Activated CD8-positive, alpha-beta memory T cell treated with anti-CD3 and anti-CD28 coated beads, Interleukin-2, amount 50 U/mL, for 48 hours (primary cell): ENCODE data around the gene MRC2.

Source experiments
- DNase-seq: peaks from one replicate; pipeline ENCODE4 v3.0.0-alpha.2; 2020

The MRC2 gene

GRCh38 chr17:62705156-62705777, 77.8 kb downstream of the MRC2 start:
- no peak for DNase-seq

DNA sequence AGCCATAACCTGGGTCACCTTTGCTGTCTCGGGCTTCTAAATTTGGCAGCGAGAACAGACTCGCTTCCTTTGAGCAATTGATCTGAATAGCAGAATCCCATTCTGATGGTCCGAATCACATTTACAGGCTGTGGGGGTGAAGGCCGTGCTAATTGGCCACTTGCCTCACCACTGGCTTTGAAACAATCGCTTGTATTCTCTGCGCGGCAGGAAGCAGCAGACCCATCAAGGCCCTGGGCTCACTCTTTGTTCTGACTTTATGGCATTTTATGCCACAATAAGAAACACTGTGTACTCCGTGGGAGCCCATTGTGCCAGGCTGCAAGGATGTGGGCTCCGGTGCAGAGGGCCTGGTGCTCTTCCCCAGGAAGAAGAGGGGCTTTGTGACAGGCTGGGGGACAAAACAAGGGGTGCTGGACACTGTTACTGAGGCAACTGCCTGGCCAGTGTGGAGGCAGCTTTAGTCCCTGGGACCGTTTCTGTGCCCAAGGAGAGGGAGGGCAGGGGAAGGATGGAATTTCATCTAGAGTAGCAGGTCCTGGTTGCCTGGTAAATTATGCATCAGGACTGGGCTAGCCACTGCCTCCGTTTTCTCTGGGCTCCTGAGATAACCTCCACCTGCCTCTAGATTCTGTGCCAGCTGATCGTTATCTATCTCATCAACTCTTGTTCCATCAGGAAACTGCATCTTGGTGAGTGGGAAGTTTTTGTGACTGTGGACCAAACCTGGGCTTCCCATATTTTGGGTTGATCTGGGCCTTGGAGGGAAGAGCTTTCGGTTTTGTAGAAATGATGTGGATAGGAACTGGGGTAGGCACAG, 78.5 kb downstream of the MRC2 start:
- no peak for DNase-seq

DNA sequence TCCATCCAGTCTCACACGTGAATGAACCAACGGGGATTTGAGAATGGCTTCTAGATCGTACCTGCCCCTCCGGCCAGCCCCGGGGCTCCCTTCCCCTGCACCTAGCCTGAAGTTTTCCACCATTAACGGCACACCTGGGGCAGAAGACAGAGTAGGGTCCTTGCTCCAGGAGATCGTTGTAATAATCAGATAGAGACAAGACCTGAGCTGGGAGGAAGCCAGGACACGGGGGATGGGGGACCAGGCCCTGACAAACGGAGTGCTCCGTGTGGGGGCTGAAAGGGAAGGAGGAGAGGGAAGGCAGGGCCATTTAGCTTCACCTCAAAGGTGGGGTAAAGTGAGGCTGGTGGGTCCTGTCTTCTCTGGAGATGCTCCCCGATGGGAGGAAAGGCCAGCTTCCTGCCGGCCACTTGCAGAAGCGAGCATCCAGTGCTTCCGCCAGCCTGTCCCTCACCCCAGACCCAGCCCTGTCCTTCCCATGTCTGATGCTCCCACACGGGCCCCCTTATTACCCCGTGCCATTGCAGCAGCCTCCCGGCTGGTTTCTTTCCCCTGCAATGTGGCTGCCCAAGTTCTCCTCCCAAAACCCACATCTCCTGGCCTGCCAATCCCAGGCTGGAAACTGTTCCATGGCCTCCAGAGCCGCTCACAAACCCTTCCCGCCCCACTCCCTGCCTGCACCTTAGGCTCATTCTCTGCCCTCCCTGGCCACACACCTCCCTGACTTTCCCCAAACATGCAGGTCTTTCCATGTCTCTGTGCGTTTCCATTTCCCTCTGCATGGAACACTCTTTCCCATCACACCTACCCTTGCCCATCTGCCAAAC, 79.3 kb downstream of the MRC2 start:
- DNase-seq = no peak

DNA sequence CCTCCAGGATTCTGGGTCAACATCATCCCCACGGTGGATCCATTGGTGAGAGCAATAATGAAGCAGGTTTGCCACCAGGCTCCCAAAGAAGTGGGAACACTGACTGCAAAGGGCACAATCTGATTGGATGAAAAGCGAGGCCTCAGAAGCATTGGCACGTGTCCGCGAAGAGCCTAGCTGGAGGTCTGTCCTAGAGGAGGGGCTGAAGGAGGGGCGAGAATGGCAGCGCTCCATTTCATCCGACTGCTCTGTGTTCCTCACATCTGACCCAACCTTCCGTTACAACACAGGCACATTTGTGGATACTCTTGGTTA, 79.9 kb downstream of the MRC2 start:
- no peak for DNase-seq

DNA sequence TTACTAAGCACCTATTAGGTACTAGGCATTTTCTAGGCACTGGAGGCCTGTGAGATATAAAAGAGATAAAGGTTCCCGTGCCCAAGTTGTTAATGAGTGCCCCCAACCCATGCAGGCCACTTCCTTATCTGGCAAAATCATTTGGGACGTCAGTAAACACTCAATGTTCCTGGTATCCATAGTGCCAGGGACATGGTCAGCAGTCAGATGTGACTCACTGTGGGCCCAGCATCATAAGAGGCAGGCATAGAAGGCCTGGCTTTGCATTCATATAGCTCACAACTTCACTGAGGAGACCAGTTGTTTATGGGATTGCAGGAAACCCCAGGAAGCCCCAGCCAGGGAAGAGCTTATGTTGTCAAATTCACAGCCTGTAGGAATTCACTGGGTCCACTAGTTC, 81.1 kb downstream of the MRC2 start:
- no peak for DNase-seq

DNA sequence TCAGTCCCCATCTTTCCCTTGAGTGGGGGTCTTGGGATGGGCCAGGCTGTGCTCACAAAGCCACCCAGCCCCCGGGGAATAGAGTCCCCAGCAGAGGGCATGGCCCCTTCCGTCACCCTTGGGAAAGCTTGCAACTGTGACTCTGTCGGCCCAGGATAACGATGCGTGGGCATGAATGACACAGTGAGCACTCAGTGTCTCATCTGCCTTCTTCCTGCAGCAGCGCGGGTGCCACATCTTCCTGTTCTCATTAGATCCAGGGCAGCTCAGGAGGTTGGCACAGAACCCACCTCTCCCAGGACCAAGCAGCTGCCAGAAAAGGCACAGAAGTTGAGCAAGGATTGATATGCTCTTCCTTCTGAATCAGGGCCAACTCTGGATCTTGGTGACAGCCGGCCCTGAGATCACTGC, 84.7 kb downstream of the MRC2 start:
- no peak for DNase-seq

DNA sequence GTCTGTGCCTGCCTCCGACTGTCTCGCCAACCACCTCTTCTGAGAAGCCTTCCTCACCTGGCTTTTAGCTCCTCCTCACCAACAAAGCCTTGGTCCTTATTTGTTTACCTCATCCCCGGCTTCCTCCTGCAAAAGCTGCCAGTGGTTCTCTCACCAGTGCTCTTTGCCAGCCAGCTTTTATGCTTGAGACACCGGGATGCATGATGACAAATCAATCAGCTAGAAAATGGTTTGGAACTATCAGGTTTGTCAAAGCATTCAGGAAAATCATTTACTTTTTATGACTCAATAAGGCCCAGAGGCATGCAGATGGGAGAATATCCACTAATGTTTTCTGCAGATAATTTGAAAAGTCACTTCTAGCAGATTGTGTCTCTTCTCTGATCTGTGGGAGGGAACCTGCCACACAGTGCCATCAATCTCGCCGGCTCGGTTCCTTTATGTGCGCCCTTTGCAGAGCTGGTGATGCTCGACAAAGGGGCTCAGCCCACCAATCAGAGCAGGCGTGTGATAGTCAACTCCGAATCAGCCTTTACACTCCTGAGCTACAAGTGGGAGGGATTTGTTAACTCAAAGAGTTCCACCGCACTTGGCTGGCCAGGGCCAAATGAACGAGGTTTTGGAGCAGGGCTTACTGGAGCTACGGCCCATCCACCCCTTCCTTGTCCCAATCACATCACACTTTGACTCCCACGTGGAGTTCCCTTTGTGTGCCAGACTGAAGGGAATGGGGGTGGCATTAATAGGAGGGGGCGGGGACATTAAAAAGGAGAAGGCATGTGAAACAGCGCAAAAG, 85.8 kb downstream of the MRC2 start:
- no peak for DNase-seq

DNA sequence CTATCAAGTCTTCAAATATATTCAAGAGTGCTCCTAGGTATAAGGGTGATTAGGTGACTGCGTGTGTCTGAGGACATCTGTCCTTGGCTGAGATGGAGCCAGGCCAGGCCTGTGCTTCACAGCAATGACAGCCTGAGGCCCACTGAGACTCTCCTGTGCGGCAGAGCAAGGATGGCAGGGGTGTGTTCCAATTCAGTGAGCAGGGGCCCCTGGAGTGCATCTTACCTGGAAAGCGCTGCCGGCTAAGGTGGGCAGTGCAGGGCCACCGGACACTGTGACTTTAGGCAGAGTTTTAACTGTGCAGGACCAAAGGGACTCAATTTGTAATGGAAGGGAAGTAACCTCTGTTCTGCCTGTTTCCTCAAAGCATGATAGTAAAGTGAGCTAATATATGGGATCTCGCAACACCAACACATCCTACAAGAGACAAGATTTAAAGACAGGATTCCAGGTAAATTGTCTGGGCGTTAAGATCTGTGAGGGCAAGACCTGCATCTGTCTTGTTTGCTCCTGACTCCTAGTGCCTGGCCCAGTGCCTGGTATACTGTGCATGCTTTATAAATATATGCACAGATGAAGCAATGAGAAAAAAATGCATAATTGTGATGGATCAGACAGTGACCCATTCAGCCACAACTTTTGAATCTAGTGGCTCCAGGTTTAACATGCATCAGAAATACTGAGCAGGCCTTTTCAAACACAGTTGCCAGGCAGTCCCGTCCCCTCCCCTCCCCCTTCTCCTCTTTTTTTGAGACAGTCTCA, 86.7 kb downstream of the MRC2 start:
- DNase-seq = no peak

GRCh38 chr17:62715882-62716390, 88.5 kb downstream of the MRC2 start:
- DNase-seq = no peak

DNA sequence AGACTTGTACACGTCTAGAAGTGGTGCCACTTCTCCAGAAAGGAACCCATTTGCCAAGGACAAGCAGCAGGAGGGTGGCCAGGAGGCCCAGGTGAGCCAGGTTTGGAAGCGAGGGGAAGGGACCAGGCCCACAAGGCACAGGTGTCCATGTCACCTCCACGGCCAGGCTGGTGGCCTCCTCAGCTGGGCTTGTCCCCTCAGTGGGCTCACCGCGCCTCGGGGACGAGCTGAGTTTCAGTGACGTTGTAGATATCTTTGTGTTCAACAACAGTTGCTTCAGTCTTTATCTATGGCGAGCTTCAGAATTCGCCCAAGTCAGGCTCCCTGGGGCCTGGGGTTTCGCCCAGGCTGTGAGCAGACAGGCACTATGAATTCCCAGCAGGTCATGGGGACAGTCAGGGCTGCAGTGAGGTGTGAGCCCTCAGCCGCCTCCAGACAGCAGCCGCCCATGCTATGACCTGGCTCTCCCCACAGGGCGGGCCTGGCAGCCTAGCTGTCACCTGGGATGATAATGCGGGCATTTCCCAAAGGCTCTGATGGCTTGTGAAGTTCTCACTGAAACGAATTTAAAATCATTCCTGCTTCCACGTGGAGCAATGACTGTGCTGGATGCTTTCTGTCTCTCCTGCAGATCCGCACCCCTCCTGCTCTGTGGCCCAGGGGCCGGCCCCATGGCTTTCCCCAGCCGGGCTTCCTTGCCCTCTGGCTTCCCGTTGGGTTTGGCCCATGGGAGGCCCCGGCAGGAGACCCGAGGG, 89.5 kb downstream of the MRC2 start:
- no peak for DNase-seq

GRCh38 chr17:62717589-62717855, 90.1 kb downstream of the MRC2 start:
- DNase-seq = no peak

- DNase-seq = no peak
These were observed 90.4 kb downstream of the MRC2 start for GRCh38 chr17:62717889-62718288.

DNA sequence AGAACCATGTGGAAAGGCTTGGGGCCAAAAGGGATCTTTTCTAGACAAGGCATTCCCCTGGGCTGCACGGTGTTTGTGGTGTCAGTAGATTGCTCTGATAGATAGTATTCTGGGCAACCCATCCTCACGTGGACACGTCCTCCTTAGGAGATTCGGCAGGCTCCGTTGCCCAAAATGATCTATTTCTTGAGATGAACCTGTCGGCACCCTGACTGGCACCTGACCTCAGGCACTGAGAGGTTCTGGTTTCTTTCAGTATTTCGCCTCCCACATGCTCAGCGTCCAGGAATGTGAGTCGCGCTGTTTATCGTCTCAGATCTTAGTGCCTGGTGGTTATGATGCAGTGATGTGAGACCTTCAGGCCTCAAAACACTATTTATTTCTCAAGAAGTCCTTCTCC, 91.0 kb downstream of the MRC2 start:
- DNase-seq = no peak

DNA sequence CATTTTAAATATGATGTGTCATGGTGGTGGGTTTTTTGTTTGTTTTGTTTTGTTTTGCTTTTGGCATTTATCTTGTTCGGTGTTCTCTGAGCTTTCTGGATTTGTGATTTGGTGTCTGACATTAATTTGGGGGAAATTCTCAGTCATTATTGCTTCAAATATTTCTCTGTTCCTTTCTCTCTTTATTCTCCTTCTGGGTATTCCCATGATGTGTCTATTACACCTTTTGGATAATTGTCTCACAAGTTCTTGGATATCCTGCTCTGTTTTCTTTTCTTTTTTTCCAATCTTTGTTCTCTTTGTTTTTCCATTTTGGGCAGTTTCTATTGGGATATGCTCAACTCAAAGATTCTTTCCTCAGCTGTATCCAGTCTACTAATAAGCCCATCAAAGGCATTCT, 92.1 kb downstream of the MRC2 start:
- DNase-seq = no peak

DNA sequence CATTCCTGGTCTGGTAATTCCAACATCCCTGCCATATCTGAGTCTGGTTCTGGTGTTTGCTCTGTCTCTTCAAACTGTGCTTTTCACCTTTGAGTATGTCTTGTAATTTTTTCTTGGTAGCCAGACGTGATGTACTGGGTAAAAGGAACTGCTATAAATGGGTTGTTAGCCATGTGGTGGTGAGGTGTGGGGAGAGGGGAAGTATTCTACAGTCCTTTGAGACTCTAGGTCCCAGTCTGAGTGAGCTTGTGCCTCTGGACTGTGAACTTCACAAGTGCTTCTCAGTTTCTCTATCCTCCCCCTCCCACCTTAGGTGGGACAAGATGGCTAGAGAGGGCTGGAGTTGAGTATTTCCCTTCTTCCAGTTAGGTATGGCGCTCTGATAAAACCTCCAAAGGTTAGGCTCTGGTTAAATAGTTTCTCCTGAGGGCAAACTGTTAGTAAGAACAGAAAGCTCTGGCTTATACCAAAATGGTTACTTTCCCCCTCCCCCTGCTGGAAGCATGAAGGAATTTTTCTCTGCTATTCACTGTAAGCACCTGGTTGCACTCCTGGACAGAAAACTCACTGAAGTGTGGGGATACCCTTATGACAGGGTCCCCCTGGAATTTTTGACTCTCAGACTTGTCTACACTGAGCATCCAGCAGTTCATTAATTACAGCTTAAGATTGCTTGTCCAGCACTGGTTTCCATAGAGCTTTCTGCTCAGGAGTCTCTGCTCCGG, 92.8 kb downstream of the MRC2 start:
- no peak for DNase-seq

DNA sequence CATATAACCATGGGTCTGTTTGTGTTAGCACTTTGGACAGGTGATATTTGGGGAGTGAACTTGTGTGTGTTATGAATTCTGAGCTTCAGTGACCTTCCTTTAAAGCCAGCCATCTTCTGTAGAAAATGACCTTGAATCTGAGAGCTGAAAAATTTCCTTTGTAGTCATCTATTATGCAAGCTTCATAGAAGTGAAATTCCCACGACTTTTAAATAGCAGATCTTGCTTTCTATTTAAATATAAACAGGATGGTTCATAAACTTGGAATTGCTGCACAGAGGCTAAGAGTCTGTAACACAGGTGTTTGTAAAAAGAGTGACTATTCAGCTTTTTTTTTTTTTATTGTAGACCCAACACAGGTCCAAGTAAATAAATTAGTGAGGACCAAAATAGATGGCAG, 95.2 kb downstream of the MRC2 start:
- no peak for DNase-seq

DNA sequence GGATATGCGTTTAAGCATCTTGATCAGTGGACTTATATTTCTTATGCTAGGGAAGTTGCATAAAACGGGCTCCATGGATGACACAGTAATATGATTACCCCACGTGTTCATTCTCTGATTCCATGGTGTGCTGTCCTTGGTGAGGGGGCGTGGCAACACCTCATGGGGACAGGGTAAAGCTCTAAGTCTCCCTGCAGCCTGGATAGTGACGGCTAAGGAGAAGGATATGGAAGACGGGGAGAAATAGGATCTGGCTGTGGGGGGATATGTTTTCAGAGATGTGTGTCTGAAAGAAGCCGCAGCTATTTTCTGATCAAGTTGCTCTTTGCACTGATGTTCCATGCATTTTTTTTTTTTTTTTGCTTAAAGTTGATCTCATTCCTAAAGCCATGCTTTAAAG, 96.4 kb downstream of the MRC2 start:
- no peak for DNase-seq

GRCh38 chr17:62724398-62725146, 97.1 kb downstream of the MRC2 start:
- DNase-seq = peak; percentile 82

- DNase-seq = no peak
These were observed 98.3 kb downstream of the MRC2 start for GRCh38 chr17:62725791-62726249.
